Tibial nerve (tissue), 4 donors: ENCODE measurements around the gene FOXA2. TPM values are rescaled to one million over a fixed set of nuclear protein-coding genes. Genes with fewer than 3 reads are reported as not detected.
A peak's percentile ranks its signal among the peaks of the same experiment; 100 is the strongest.

Experiments
- DNase-seq, 2 donors: peaks; one replicate each; pipeline ENCODE4 v3.0.0-alpha.2; 2019; ENCODE audit warnings: low spot score in 2 of 2
- H3K27ac ChIP-seq, 4 donors: fragments of 200-600 bp; sonication (generic) in 3 of 4; one replicate each; pipeline ENCODE4 v1.5.1; 2017 to 2019; ENCODE audit warnings: mild to moderate bottlenecking in 1 of 4
- H3K27me3 ChIP-seq, 2 donors: fragments of 200-600 bp; sonication (generic) in 1 of 2; one replicate each; pipeline versions ENCODE4 v1.5.1 to v1.6.0; 2017 to 2019
- H3K36me3 ChIP-seq, 3 donors: fragments of 200-600 bp; sonication (generic); one replicate each; pipeline ENCODE4 v1.5.1; 2018 to 2019
- H3K4me1 ChIP-seq, 4 donors: fragments of 200-600 bp; sonication (generic) in 3 of 4; one replicate each; pipeline ENCODE4 v1.5.1; 2017 to 2019
- H3K4me3 ChIP-seq, 4 donors: fragments of 200-600 bp; sonication (generic) in 3 of 4; one replicate each; pipeline ENCODE4 v1.5.1; 2017 to 2019; ENCODE audit warnings: mild to moderate bottlenecking in 1 of 4, moderate library complexity in 1 of 4
- H3K9me3 ChIP-seq, 4 donors: fragments of 200-600 bp; sonication (generic) in 3 of 4; one replicate each; pipeline ENCODE4 v1.5.1; 2017 to 2019
- EP300 ChIP-seq, 2 donors: sonication (generic); formaldehyde crosslinking; IDR thresholded peaks; one replicate each; pipeline ENCODE4 v1.6.1; 2017; ENCODE audit warnings: antibody characterized with exemption in 2 of 2, mild to moderate bottlenecking in 1 of 2
- POLR2A ChIP-seq, 2 donors: fragments of 450-650 bp; IDR thresholded peaks; one replicate each; pipeline ENCODE4 v1.6.1; 2017; ENCODE audit warnings: antibody characterized with exemption in 2 of 2, mild to moderate bottlenecking in 2 of 2, moderate library complexity in 2 of 2
- WGBS, 2 donors: methylation state at CpG; one replicate each; pipeline ENCODE4 v1.1.5; 2018; 5-methylcytosine and 5-hydroxymethylcytosine counted together
- total RNA-seq, 4 donors: library from RNA; depleted of rRNA; stranded (reverse); fragments of >200 nt; gene quantifications; one replicate each; pipeline ENCODE4 v1.1.0, GENCODE V29; 2016
- TF ChIP-seq, protein P1 (sequence below), 5 experiments: fragments of 200-600 bp in 3 of 5; fragments of 450-650 bp in 2 of 5; sonication (generic) in 3 of 5; IDR thresholded peaks; one replicate each; pipeline ENCODE4 v1.5.1; 2016 to 2019; ENCODE audit warnings: antibody characterized with exemption in 5 of 5, mild to moderate bottlenecking in 3 of 5, moderate library complexity in 2 of 5

FOXA2 gene
- total RNA-seq, 4 donors from 2014 or later: 0.60 TPM; not detected in 3

DNA sequence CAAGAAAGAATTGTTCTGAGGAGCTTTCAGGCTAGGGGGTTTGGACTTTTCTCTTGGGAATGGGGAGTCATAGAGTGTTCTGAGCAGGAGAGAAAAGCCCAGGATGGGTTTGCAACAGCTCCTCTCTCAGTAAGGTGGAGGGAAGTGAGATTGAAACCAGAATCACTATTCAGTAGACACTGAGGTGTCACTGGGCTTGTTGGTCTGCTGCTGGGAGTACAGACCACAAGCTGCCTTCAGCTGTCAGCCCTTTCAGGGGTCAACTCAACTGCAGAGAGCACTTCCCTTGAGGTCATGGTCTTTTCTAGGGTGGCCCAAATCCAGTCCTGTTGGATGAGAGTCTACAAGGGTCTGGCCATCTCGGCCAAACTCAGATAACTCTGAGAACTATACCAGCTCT, 12.9 kb upstream of the FOXA2 start:
- no peak for DNase-seq
- no peaks in the 10 kb centered on the region for H3K4me1 ChIP-seq
- peaks cover 0 to 15% of the 10 kb centered on the region in 2 donors for H3K27me3 ChIP-seq
- H3K4me3 ChIP-seq: no peak overlapping the region
- WGBS, 2 donors: 40 to 64% methylated on average over 1 of the region's 1 CpG
- no peaks in the 10 kb centered on the region for H3K9me3 ChIP-seq
- no peak for TF ChIP-seq POLR2A (IDR thresholded peaks at IDR 0.05)
- no peaks in the 10 kb centered on the region for H3K36me3 ChIP-seq
- no peak overlapping the region for H3K27ac ChIP-seq

DNA sequence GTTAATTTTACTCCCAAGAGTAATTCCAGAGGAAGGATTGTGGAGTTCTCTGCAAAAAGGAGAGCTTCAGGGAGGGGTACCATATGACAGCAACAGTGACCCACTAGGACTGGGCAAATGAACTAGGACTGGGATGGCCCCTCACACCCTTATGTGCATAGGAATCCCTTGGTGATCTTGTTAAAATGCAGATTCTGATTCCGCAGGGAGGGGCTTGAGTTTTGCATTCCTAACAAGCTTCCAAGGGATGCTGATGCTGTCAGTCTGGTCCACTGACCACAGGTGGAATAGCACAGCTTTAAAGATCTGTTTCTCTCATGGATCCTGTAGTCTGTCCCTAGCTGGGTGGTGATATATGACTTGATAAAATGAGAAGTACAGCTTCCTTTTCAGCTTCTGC, 6.3 kb upstream of the FOXA2 start:
- Histone ChIP-seq H3K4me3 (no peak overlapping the region), H3K36me3 (no peaks in the 10 kb centered on the region), H3K27ac (no peak overlapping the region), H3K4me1 (peaks cover 0 to 11% (median 0%) of the 10 kb centered on the region in 4 donors), H3K27me3 (peaks cover 0 to 61% of the 10 kb centered on the region in 2 donors), H3K9me3 (no peaks in the 10 kb centered on the region)
- WGBS, 2 donors: 0 to 20% methylated on average over 1 of the region's 1 CpG
- no peak for DNase-seq
- TF ChIP-seq POLR2A (IDR thresholded peaks at IDR 0.05) (no peak), EP300 (IDR thresholded peaks at IDR 0.05) (no peak)
- TF ChIP-seq, protein P1, sequence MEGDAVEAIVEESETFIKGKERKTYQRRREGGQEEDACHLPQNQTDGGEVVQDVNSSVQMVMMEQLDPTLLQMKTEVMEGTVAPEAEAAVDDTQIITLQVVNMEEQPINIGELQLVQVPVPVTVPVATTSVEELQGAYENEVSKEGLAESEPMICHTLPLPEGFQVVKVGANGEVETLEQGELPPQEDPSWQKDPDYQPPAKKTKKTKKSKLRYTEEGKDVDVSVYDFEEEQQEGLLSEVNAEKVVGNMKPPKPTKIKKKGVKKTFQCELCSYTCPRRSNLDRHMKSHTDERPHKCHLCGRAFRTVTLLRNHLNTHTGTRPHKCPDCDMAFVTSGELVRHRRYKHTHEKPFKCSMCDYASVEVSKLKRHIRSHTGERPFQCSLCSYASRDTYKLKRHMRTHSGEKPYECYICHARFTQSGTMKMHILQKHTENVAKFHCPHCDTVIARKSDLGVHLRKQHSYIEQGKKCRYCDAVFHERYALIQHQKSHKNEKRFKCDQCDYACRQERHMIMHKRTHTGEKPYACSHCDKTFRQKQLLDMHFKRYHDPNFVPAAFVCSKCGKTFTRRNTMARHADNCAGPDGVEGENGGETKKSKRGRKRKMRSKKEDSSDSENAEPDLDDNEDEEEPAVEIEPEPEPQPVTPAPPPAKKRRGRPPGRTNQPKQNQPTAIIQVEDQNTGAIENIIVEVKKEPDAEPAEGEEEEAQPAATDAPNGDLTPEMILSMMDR (IDR thresholded peaks at IDR 0.05): no peak

- Histone ChIP-seq H3K9me3 (no peaks in the 10 kb centered on the region), H3K36me3 (no peaks in the 10 kb centered on the region), H3K27me3 (peaks cover 0 to 94% of the 10 kb centered on the region in 2 donors), H3K27ac (no peak overlapping the region), H3K4me3 (no peak overlapping the region), H3K4me1 (peaks cover 0 to 45% (median 3%) of the 10 kb centered on the region in 4 donors)
- TF ChIP-seq, protein P1 (IDR thresholded peaks at IDR 0.05): peak in 4 of 5 experiments; percentile 29 to 40 (median 34)
- TF ChIP-seq POLR2A (IDR thresholded peaks at IDR 0.05): no peak
- no peak for TF ChIP-seq EP300 (IDR thresholded peaks at IDR 0.05)
- peak in 1 of 2 donors; percentile 23 for DNase-seq
- WGBS, 2 donors: 4% methylated on average over 26 to 47 of the region's 47 CpGs
Measured at GRCh38 chr20:22586645-22587310, 2.4 kb upstream of the FOXA2 start.

- H3K9me3 ChIP-seq: no peaks in the 10 kb centered on the region
- TF ChIP-seq POLR2A (IDR thresholded peaks at IDR 0.05) (no peak), EP300 (IDR thresholded peaks at IDR 0.05) (no peak)
- TF ChIP-seq, protein P1 (IDR thresholded peaks at IDR 0.05): no peak
- DNase-seq: no peak
- H3K27me3 ChIP-seq: peaks cover 0 to 94% of the 10 kb centered on the region in 2 donors
- WGBS, 2 donors: 9 to 14% methylated on average over 29 of the region's 29 CpGs
- H3K36me3 ChIP-seq: no peaks in the 10 kb centered on the region
- peaks cover 0 to 45% (median 3%) of the 10 kb centered on the region in 4 donors for H3K4me1 ChIP-seq
- H3K4me3 ChIP-seq: no peak overlapping the region
- H3K27ac ChIP-seq: no peak overlapping the region
Measured at GRCh38 chr20:22585786-22586493, 1.6 kb upstream of the FOXA2 start.

DNA sequence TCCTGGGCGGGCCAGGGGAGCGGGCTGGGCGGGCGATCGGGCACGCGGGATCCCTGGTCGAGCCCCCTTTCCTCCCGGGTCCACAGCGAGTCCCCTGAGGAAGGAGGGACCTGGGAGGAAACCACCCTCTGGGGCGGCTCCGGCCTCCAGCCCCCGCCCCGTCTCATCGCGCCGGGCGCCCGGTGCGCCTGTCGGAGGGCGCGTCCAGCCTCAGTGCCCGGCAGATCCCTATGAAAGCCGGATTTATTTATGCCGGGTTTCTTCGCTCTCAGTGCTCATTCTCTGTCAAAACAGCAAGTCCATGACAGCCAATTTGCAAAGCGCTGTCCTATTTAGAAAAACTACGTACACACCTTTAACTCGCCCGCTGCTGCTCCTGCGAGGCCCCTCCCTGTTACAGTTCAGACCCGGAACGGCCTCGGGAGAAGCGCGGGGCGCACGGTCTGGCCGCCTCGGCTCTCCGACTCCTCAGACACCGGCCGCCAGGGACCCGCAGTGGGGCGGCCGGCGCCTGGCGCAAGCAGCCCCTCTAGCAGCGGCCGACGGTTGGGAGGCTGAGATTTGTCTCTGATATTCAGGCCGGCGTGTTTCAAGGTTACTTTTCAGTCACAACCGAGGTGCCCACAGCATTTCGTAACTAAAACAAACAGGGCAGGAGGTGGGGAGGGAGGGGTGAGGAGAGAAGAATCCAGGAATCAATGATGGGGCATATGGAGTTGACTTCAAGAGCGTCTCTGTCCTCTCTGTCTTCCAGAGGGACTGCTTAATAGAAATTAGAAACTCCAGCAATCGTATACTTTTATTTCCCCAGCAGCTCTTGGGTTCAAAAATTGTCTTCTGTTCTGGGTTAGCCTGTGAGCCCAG, 782 bp upstream of the FOXA2 start:
- 5 to 7% methylated on average over 30 to 55 of the region's 58 CpGs for WGBS, 2 donors
- Histone ChIP-seq H3K4me1 (peaks cover 0 to 45% (median 3%) of the 10 kb centered on the region in 4 donors), H3K27me3 (peaks cover 0 to 94% of the 10 kb centered on the region in 2 donors)

More for the DNA sequence above, 782 bp upstream of the FOXA2 start:
- H3K27ac ChIP-seq: no peak overlapping the region
- no peak for TF ChIP-seq EP300 (IDR thresholded peaks at IDR 0.05)
- TF ChIP-seq, protein P1 (IDR thresholded peaks at IDR 0.05): no peak
- no peak for TF ChIP-seq POLR2A (IDR thresholded peaks at IDR 0.05)
- H3K9me3 ChIP-seq: no peaks in the 10 kb centered on the region
- H3K36me3 ChIP-seq: no peaks in the 10 kb centered on the region
- no peak overlapping the region for H3K4me3 ChIP-seq
- DNase-seq: no peak
